HEK293 (cell line): ENCODE measurements around the gene ARID3A.

Experiments
- GLIS2 ChIP-seq: fragments of 450-650 bp; formaldehyde crosslinking; IDR thresholded peaks from 2 replicates; pipeline ENCODE4 v1.5.1; 2016; ENCODE audit warnings: missing biosample characterization, missing genetic modification characterization
- INSM2 ChIP-seq: fragments of 450-650 bp; formaldehyde crosslinking; IDR thresholded peaks from 2 replicates; pipeline ENCODE4 v1.5.1; 2016; ENCODE audit warnings: missing biosample characterization, missing genetic modification characterization
- SCRT1 ChIP-seq: fragments of 450-650 bp; formaldehyde crosslinking; IDR thresholded peaks from 2 replicates; pipeline ENCODE4 v1.5.1; 2016; ENCODE audit warnings: missing biosample characterization, missing genetic modification characterization, borderline replicate concordance
- TRIM28 ChIP-seq: IDR thresholded peaks from 2 replicates; pipeline ENCODE4 v1.6.1; 2011; ENCODE audit warnings: low read length, control low read depth, borderline replicate concordance
- ZBTB11 ChIP-seq: fragments of 450-650 bp; formaldehyde crosslinking; conservative IDR thresholded peaks from 2 replicates; pipeline ENCODE4 v1.5.1; 2016; ENCODE audit warnings: low read depth, missing biosample characterization, missing genetic modification characterization
- ZBTB48 ChIP-seq: fragments of 450-650 bp; formaldehyde crosslinking; IDR thresholded peaks from 2 replicates; pipeline ENCODE4 v1.5.1; 2016; ENCODE audit warnings: missing biosample characterization, missing genetic modification characterization
- ZFHX2 ChIP-seq: fragments of 450-650 bp; formaldehyde crosslinking; conservative IDR thresholded peaks from 2 replicates; pipeline ENCODE4 v1.5.1; 2016; ENCODE audit warnings: missing biosample characterization, missing genetic modification characterization
- ZFP69B ChIP-seq: fragments of 450-650 bp; formaldehyde crosslinking; IDR thresholded peaks from 2 replicates; pipeline ENCODE4 v1.5.1; 2016; ENCODE audit warnings: missing biosample characterization, missing genetic modification characterization
- ZNF121 ChIP-seq: fragments of 450-650 bp; formaldehyde crosslinking; IDR thresholded peaks from 2 replicates; pipeline ENCODE4 v1.5.1; 2016; ENCODE audit warnings: missing biosample characterization, missing genetic modification characterization
- ZNF16 ChIP-seq: fragments of 450-650 bp; formaldehyde crosslinking; IDR thresholded peaks from 2 replicates; pipeline ENCODE4 v1.5.1; 2016; ENCODE audit warnings: low read depth, missing biosample characterization, missing genetic modification characterization
- ZNF2 ChIP-seq: fragments of 450-650 bp; formaldehyde crosslinking; IDR thresholded peaks from 2 replicates; pipeline ENCODE4 v1.5.1; 2016; ENCODE audit warnings: missing biosample characterization, missing genetic modification characterization
- ZNF518A ChIP-seq: fragments of 450-650 bp; formaldehyde crosslinking; conservative IDR thresholded peaks from 2 replicates; pipeline ENCODE4 v1.5.1; 2016; ENCODE audit warnings: low read depth, missing biosample characterization, missing genetic modification characterization
- ZNF837 ChIP-seq: fragments of 450-650 bp; formaldehyde crosslinking; IDR thresholded peaks from 2 replicates; pipeline ENCODE4 v1.5.1; 2016; ENCODE audit warnings: missing biosample characterization, missing genetic modification characterization
- TF ChIP-seq, protein P1 (sequence below): sonication (generic); formaldehyde crosslinking; IDR thresholded peaks from 2 replicates; pipeline ENCODE4 v1.8.1; 2022; ENCODE audit warnings: mild to moderate bottlenecking, moderate library complexity, missing genetic modification reagents
- TF ChIP-seq, protein P2 (sequence below): fragments of 450-650 bp; formaldehyde crosslinking; IDR thresholded peaks from 2 replicates; pipeline ENCODE4 v1.5.1; 2016; ENCODE audit warnings: missing biosample characterization, missing genetic modification characterization, borderline replicate concordance

Gene ARID3A

DNA sequence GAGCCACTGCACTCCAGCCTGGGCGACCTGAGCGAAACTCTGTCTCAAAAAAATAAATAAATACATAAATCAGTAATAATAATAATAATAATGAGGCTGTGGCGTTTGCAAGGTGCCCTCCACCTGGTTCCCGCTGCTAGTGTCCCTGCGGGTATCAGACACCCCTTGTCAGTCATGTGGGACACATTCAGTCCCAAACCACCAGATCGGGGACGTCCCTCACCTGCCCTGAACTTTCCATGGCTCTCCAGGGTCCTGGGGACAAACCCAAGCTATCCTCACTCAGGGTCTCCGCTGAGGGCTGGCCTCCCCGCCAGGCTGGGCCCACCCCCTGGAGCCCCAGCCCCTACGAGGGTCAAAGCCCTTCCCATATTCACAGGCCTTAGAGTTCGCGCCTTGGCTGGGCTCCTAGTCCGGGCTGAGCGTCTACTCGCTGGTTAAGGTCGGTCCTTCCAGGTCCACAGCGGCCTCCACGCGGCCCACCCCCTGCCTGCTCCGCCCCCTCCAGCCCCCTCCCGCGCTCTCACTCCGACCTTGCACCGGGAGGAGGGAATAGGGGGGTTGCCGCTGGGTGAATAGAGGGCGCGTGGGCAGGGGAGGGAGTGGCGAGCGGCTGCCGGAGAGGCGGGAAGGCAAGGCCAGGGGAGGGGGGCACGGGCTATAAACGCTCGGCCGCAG lies 9.1 kb upstream of the ARID3A start (continued):
- TF ChIP-seq ZNF121 (tag by site-specific recombination) (no peak), ZNF518A (tag by site-specific recombination) (no peak), ZNF837 (no peak), TRIM28 (no peak), ZFHX2 (peak; percentile 81), GLIS2 (tag by site-specific recombination) (no peak), ZFP69B (tag by site-specific recombination) (no peak), ZNF16 (tag by site-specific recombination) (peak; percentile 57; the same call in 1 of the 2 replicates), SCRT1 (no peak), ZNF2 (tag by site-specific recombination) (no peak), ZBTB48 (tag by site-specific recombination) (no peak), INSM2 (tag by site-specific recombination) (no peak), ZBTB11 (tag by site-specific recombination) (no peak)
- TF ChIP-seq, protein P1, sequence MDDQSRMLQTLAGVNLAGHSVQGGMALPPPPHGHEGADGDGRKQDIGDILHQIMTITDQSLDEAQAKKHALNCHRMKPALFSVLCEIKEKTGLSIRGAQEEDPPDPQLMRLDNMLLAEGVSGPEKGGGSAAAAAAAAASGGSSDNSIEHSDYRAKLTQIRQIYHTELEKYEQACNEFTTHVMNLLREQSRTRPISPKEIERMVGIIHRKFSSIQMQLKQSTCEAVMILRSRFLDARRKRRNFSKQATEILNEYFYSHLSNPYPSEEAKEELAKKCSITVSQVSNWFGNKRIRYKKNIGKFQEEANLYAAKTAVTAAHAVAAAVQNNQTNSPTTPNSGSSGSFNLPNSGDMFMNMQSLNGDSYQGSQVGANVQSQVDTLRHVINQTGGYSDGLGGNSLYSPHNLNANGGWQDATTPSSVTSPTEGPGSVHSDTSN (CRISPR knock-in tag), result no peak
- TF ChIP-seq, protein P2, sequence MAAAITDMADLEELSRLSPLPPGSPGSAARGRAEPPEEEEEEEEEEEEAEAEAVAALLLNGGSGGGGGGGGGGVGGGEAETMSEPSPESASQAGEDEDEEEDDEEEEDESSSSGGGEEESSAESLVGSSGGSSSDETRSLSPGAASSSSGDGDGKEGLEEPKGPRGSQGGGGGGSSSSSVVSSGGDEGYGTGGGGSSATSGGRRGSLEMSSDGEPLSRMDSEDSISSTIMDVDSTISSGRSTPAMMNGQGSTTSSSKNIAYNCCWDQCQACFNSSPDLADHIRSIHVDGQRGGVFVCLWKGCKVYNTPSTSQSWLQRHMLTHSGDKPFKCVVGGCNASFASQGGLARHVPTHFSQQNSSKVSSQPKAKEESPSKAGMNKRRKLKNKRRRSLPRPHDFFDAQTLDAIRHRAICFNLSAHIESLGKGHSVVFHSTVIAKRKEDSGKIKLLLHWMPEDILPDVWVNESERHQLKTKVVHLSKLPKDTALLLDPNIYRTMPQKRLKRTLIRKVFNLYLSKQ (tag by site-specific recombination), result no peak
